Measurements from ENCODE around the gene MOB3A. TPM values are rescaled to one million over a fixed set of nuclear protein-coding genes. Genes with fewer than 3 reads are reported as not detected.

Gene MOB3A
- total RNA-seq (10 to 100 TPM; 10.8 to 32.3 (median 16.7) TPM), polyA plus RNA-seq (10 to 100 TPM in 1 of 2 donors, 1 to 10 TPM in 1; 7.1 to 18.6 TPM)
- long read RNA-seq, donor 1, partial matches to known transcripts = 0 of 8 reads
- long read RNA-seq, donor 1, other reads (novel, unspliced or antisense) = 6 of 8 reads
- long read RNA-seq, donor 2, transcript MOB3A-201 (5 exons, 3,391 nt) = major isoform, 14 of 24 reads
- long read RNA-seq, donor 2, partial matches to known transcripts = 0 of 24 reads
- long read RNA-seq, donor 2, other reads (novel, unspliced or antisense) = 9 of 24 reads
- long read RNA-seq, donor 3, partial matches to known transcripts = 0 of 9 reads
- long read RNA-seq, donor 3, other reads (novel, unspliced or antisense) = 8 of 9 reads

GRCh38 chr19:2096034-2096479 is at the start of gene MOB3A:
TSS of gene MOB3A (minus strand) at chr19:2096326. CDS start at chr19:2078560, 17,766 bp downstream.
- H3K4me3 ChIP-seq = peak within 1 kb of the TSS; percentile 32 to 94 (median 72)
- DNase-seq (peak in 4 of 5 donors; percentile 91 to 95 (median 92)), ATAC-seq (peak; percentile 17 to 76 (median 62))
- H3K4me1 ChIP-seq = peaks cover 0 to 56% (median 34%) of the 10 kb centered on the region in 12 donors
- no peaks in the 10 kb centered on the region for H3K27me3 ChIP-seq
- peak within 1 kb of the TSS; percentile 89 to 99 (median 92) for H3K27ac ChIP-seq
- no peaks in the 10 kb centered on the region for H3K9me3 ChIP-seq
- TF ChIP-seq, protein P1, sequence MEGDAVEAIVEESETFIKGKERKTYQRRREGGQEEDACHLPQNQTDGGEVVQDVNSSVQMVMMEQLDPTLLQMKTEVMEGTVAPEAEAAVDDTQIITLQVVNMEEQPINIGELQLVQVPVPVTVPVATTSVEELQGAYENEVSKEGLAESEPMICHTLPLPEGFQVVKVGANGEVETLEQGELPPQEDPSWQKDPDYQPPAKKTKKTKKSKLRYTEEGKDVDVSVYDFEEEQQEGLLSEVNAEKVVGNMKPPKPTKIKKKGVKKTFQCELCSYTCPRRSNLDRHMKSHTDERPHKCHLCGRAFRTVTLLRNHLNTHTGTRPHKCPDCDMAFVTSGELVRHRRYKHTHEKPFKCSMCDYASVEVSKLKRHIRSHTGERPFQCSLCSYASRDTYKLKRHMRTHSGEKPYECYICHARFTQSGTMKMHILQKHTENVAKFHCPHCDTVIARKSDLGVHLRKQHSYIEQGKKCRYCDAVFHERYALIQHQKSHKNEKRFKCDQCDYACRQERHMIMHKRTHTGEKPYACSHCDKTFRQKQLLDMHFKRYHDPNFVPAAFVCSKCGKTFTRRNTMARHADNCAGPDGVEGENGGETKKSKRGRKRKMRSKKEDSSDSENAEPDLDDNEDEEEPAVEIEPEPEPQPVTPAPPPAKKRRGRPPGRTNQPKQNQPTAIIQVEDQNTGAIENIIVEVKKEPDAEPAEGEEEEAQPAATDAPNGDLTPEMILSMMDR (IDR thresholded peaks at IDR 0.05) = peak in 10 of 12 donors; percentile 24 to 69 (median 52)
- TF ChIP-seq POLR2A (IDR thresholded peaks at IDR 0.05) = peak in 1 of 2 donors; percentile 86
- intact Hi-C loops (cut with DNase I) = loop anchor here in 3 of 10 donors (2.0 to 5.0 kb wide), 3 partner anchors 51 to 56 kb away; partner anchors contain the start of gene AP3D1 (in 2 of the 3)
- peaks cover 0 to 30% (median 20%) of the 10 kb centered on the region in 9 donors for H3K36me3 ChIP-seq
- 1 to 2% (median 1%) methylated on average over 12 to 56 of the region's 56 CpGs for WGBS, 4 donors

GRCh38 chr19:2145831-2146241 is 49.7 kb upstream of the MOB3A start:
- WGBS, 4 donors = 69 to 73% (median 72%) methylated on average over 16 of the region's 16 CpGs
- H3K27ac ChIP-seq = no peak overlapping the region
- no peak for ATAC-seq

DNA sequence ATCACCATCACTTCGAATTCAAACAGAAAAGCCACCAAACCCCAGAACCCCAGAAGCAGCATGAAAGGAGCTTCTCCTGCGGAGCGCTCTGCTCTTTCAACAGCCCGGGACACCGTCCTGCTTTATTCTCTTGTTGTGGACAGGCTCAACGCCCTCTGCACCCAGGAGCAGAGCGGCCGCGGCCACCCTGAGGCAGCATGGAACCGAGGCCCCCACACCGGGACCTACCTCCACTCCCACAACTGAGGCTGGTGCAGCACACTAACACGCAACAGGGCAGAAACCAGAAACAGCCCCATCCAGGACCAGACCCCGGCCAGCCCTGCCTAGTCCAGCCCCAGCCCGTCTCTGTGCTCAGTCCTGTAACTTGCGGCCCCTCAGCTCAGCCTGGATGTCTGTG is 48.1 kb upstream of the MOB3A start:
- TF ChIP-seq, protein P1 (IDR thresholded peaks at IDR 0.05) = no peak
- TF ChIP-seq POLR2A (IDR thresholded peaks at IDR 0.05) = no peak
- Histone ChIP-seq H3K36me3 (peaks cover 0 to 32% (median 7%) of the 10 kb centered on the region in 9 donors), H3K27me3 (no peaks in the 10 kb centered on the region), H3K9me3 (no peaks in the 10 kb centered on the region), H3K4me3 (no peak overlapping the region), H3K27ac (no peak overlapping the region), H3K4me1 (peaks cover 0 to 45% (median 21%) of the 10 kb centered on the region in 12 donors)
- intact Hi-C loops (cut with DNase I) = no loop called here
- ATAC-seq = peak in 1 of 4 donors; percentile 9
- 87 to 95% (median 93%) methylated on average over 5 to 15 of the region's 15 CpGs for WGBS, 4 donors
- no peak for DNase-seq

More at GRCh38 chr19:2145831-2146241, 49.7 kb upstream of the MOB3A start:
- Histone ChIP-seq H3K9me3 (no peaks in the 10 kb centered on the region), H3K36me3 (peaks cover 0 to 18% (median 0%) of the 10 kb centered on the region in 9 donors), H3K27me3 (no peaks in the 10 kb centered on the region), H3K4me1 (peaks cover 0 to 56% (median 35%) of the 10 kb centered on the region in 12 donors), H3K4me3 (no peak overlapping the region)
- DNase-seq = no peak
- TF ChIP-seq, protein P1 (IDR thresholded peaks at IDR 0.05) = no peak
- TF ChIP-seq POLR2A (IDR thresholded peaks at IDR 0.05) = no peak
- intact Hi-C loops (cut with DNase I) = loop anchor here in 1 of 10 donors (5.0 kb wide), 1 partner anchor 49 kb away; the partner anchor contains the start of genes IZUMO4 and MOB3A

- H3K9me3 ChIP-seq = no peaks in the 10 kb centered on the region
- no peaks in the 10 kb centered on the region for H3K27me3 ChIP-seq
- no peak overlapping the region for H3K4me3 ChIP-seq
- ATAC-seq = no peak
- no peak overlapping the region for H3K27ac ChIP-seq
- TF ChIP-seq, protein P1 (IDR thresholded peaks at IDR 0.05) = no peak
- TF ChIP-seq POLR2A (IDR thresholded peaks at IDR 0.05) = no peak
- peaks cover 0 to 49% (median 20%) of the 10 kb centered on the region in 9 donors for H3K36me3 ChIP-seq
- intact Hi-C loops (cut with DNase I) = no loop called here
- peaks cover 0 to 43% (median 15%) of the 10 kb centered on the region in 12 donors for H3K4me1 ChIP-seq
- WGBS, 4 donors = 91 to 94% (median 93%) methylated on average over 15 of the region's 15 CpGs
- no peak for DNase-seq
Observed at GRCh38 chr19:2142173-2142829, 46.2 kb upstream of the MOB3A start.
